ENCODE results near the gene FLT3LG. TPM values are rescaled to one million over a fixed set of nuclear protein-coding genes. Genes with fewer than 3 reads are reported as not detected.
"Not testable (repeated sequence)": the region's sequence is repeated elsewhere in the genome, so short reads cannot be mapped to it uniquely, and the experiment has no call there.

Gene FLT3LG
- total RNA-seq, 2 donors from 2014 or later, result 4.7 to 5.6 TPM

DNA sequence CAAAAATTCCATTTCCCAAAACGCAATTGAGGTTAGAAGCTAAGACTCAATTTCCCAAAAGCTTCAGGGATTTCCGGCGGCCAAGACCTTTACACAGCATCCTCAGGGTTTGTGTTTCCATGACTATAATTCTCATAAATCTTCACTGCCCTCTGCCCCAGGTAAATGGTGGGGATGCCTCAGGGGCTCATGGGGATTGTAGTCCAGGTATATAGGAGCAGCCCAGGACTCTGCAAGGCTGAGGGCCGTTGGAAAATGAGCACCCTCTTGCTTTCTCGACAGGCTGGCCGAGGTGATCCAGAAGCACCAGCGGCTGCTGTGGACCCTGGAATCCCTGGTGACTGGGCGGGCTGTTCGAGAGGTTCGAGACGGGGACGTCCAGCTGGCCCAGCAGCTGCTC lies 14.6 kb upstream of the FLT3LG start:
- Histone ChIP-seq H3K27ac (no peak overlapping the region), H3K9me3 (no peaks in the 10 kb centered on the region), H3K27me3 (replicated peaks; ENCODE audit: insufficient read depth) (no peaks in the 10 kb centered on the region), H3K4me1 (ENCODE audit: control insufficient read depth in 1 of 2, low read depth in 2 of 2) (peaks cover 1% of the 10 kb centered on the region in 2 donors), H3K36me3 (peaks cover 11% of the 10 kb centered on the region), H3K4me3 (no peak overlapping the region)
- DNase-seq (ENCODE audit: low spot score), result no peak
- no peak for ATAC-seq (ENCODE audit: insufficient number of reproducible peaks, low FRiP score, low read depth)
- TF ChIP-seq, protein P1, sequence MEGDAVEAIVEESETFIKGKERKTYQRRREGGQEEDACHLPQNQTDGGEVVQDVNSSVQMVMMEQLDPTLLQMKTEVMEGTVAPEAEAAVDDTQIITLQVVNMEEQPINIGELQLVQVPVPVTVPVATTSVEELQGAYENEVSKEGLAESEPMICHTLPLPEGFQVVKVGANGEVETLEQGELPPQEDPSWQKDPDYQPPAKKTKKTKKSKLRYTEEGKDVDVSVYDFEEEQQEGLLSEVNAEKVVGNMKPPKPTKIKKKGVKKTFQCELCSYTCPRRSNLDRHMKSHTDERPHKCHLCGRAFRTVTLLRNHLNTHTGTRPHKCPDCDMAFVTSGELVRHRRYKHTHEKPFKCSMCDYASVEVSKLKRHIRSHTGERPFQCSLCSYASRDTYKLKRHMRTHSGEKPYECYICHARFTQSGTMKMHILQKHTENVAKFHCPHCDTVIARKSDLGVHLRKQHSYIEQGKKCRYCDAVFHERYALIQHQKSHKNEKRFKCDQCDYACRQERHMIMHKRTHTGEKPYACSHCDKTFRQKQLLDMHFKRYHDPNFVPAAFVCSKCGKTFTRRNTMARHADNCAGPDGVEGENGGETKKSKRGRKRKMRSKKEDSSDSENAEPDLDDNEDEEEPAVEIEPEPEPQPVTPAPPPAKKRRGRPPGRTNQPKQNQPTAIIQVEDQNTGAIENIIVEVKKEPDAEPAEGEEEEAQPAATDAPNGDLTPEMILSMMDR (IDR thresholded peaks at IDR 0.05), result no peak

DNA sequence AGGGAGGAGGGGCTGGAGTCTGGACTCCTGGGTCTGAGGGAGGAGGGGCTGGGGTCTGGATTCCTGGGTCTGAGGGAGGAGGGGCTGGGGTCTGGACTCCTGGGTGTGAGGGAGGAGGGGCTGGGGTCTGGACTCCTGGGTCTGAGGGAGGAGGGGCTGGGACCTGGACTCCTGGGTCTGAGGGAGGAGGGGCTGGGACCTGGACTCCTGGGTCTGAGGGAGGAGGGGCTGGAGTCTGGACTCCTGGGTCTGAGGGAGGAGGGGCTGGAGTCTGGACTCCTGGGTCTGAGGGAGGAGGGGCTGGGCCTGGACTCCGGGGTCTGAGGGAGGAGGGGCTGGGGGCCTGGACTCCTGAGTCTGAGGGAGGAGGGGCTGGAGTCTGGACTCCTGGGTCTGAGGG lies 12.9 kb upstream of the FLT3LG start:
- H3K36me3 ChIP-seq, result peaks cover 11% of the 10 kb centered on the region
- not testable (repeated sequence) for H3K9me3 ChIP-seq; ATAC-seq (ENCODE audit: insufficient number of reproducible peaks, low FRiP score, low read depth); DNase-seq (ENCODE audit: low spot score); H3K27ac ChIP-seq; H3K27me3 ChIP-seq (replicated peaks; ENCODE audit: insufficient read depth); H3K4me3 ChIP-seq; H3K4me1 ChIP-seq (ENCODE audit: control insufficient read depth in 1 of 2, low read depth in 2 of 2)

DNA sequence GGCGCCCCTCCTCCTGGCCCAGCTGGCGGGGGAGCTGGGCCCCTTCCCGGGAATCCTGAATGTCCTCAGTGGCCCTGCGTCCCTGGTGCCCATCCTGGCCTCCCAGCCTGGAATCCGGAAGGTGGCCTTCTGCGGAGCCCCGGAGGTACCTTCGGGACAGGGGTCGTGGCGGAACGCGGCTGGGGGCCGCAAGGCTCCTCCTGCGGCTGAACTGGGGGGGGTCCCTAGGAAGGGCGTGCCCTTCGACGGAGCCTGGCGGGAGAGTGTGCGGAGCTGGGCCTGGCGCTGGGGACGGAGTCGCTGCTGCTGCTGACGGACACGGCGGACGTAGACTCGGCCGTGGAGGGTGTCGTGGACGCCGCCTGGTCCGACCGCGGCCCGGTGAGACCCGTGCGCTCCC lies 12.4 kb upstream of the FLT3LG start:
- no peak for ATAC-seq (ENCODE audit: insufficient number of reproducible peaks, low FRiP score, low read depth)
- H3K27ac ChIP-seq, result no peak overlapping the region
- H3K9me3 ChIP-seq, result no peaks in the 10 kb centered on the region
- TF ChIP-seq, protein P1 (IDR thresholded peaks at IDR 0.05), result no peak
- no peak overlapping the region for H3K4me3 ChIP-seq
- no peaks in the 10 kb centered on the region for H3K4me1 ChIP-seq (ENCODE audit: control insufficient read depth in 1 of 2, low read depth in 2 of 2)
- H3K27me3 ChIP-seq (replicated peaks; ENCODE audit: insufficient read depth), result no peaks in the 10 kb centered on the region
- peaks cover 11% of the 10 kb centered on the region for H3K36me3 ChIP-seq
- DNase-seq (ENCODE audit: low spot score), result no peak

DNA sequence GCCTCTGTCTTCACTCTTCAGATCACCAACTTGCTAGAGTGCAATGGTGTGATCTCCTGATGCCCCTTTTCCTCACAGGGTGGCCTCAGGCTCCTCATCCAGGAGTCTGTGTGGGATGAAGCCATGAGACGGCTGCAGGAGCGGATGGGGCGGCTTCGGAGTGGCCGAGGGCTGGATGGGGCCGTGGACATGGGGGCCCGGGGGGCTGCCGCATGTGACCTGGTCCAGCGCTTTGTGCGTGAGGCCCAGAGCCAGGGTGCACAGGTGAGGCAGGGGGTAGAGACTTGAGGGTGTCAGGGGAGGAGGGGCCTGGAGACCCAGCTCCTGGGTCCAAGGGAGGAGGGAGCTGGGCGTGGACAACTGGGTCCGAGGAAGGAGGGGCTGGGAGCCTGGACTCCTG lies 11.5 kb upstream of the FLT3LG start:
- TF ChIP-seq, protein P1 (IDR thresholded peaks at IDR 0.05), result no peak
- no peak overlapping the region for H3K4me3 ChIP-seq
- ATAC-seq (ENCODE audit: insufficient number of reproducible peaks, low FRiP score, low read depth) (no peak), DNase-seq (ENCODE audit: low spot score) (no peak)
- H3K27ac ChIP-seq, result no peak overlapping the region
- H3K4me1 ChIP-seq (ENCODE audit: control insufficient read depth in 1 of 2, low read depth in 2 of 2), result no peaks in the 10 kb centered on the region
- no peaks in the 10 kb centered on the region for H3K9me3 ChIP-seq
- peaks cover 11% of the 10 kb centered on the region for H3K36me3 ChIP-seq
- H3K27me3 ChIP-seq (replicated peaks; ENCODE audit: insufficient read depth), result no peaks in the 10 kb centered on the region

DNA sequence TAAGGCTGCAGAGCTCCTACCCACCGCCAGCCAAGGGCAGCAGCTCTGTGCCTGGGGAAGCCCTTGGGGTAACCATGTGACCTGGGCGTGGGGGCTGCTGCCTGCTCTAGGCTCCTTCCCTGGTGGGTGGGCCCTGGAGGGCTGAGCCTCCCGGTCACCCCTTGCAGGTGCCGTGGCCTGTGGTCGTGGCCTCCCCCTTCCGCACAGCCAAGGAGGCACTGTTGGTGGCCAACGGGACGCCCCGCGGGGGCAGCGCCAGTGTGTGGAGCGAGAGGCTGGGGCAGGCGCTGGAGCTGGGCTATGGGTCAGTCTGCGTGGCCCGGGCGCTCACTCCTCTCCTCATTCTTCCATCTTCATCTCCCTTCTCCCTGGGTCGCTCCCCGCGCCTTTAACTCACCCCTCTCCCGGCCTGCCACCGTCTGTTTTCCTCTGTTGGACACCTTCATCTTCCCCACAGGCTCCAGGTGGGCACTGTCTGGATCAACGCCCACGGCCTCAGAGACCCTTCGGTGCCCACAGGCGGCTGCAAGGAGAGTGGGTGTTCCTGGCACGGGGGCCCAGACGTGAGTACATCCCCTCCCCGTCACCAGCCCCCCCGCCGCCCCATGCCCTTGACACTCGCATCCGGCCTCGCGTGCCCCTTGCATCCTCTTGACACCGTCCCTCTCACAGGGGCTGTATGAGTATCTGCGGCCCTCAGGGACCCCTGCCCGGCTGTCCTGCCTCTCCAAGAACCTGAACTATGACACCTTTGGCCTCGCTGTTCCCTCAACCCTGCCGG lies 9.9 kb upstream of the FLT3LG start:
- H3K36me3 ChIP-seq, result peaks cover 11% of the 10 kb centered on the region
- H3K4me1 ChIP-seq (ENCODE audit: control insufficient read depth in 1 of 2, low read depth in 2 of 2), result no peaks in the 10 kb centered on the region

More for the DNA sequence above, 9.9 kb upstream of the FLT3LG start:
- ATAC-seq (ENCODE audit: insufficient number of reproducible peaks, low FRiP score, low read depth), result no peak
- TF ChIP-seq, protein P1 (IDR thresholded peaks at IDR 0.05), result no peak
- Histone ChIP-seq H3K27ac (no peak overlapping the region), H3K27me3 (replicated peaks; ENCODE audit: insufficient read depth) (no peaks in the 10 kb centered on the region), H3K4me3 (no peak overlapping the region), H3K9me3 (no peaks in the 10 kb centered on the region)
- DNase-seq (ENCODE audit: low spot score), result no peak

All from thoracic aorta (tissue), 2 donors.